ENCODE measurements around the gene TFF1. TPM values are rescaled to one million over a fixed set of nuclear protein-coding genes. Genes with fewer than 3 reads are reported as not detected.

The TFF1 gene
- total and polyA plus RNA-seq, 2 of the 4 experiments (the other 2 are of a cell fraction), result not detected

GRCh38 chr21:42319376-42319775, 47.0 kb downstream of the TFF1 start:
- ATAC-seq (ENCODE audit: low read depth) (no peak), DNase-seq (no peak)
- POLR2A ChIA-PET (ENCODE audit: unreplicated experiment), result no interaction called here
- Histone ChIP-seq H3K4me3 (ENCODE audit: insufficient read depth, low read depth, low read length) (no peak overlapping the region), H3K79me1 (ENCODE audit: low read depth in 1 of 2, low read length in 2 of 2) (no peaks in the 10 kb centered on the region), H2AK9ac (replicated peaks; ENCODE audit: low read depth, low read length, poor library complexity) (no peak overlapping the region), H2BK120ac (ENCODE audit: low read depth, low read length) (no peak overlapping the region), H4K8ac (ENCODE audit: low read depth in 2 of 2, low read length in 2 of 2) (no peak overlapping the region), H3K9ac (ENCODE audit: low read depth, low read length) (no peak overlapping the region), H3K4ac (ENCODE audit: low read depth, low read length) (no peak overlapping the region), H3K9me3 (ENCODE audit: control insufficient read depth, insufficient read depth, low read length) (no peaks in the 10 kb centered on the region), H4K20me1 (ENCODE audit: insufficient read depth, low read length) (no peaks in the 10 kb centered on the region; the same call in 1 of the 2 replicates), H2BK15ac (ENCODE audit: low read depth, low read length) (no peak overlapping the region), H3K56ac (ENCODE audit: extremely low read depth, insufficient read depth, low read length) (no peak overlapping the region), H3K14ac (replicated peaks; ENCODE audit: low read depth, low read length) (no peak overlapping the region), H2BK20ac (ENCODE audit: low read depth, low read length) (no peak overlapping the region), H3K27me3 (ENCODE audit: control insufficient read depth, insufficient read depth, low read length) (peaks cover 35% of the 10 kb centered on the region), H4K91ac (ENCODE audit: insufficient read depth, low read depth, low read length) (no peak overlapping the region), H3K18ac (ENCODE audit: low read depth, low read length) (no peak overlapping the region), H3K36me3 (ENCODE audit: control insufficient read depth, insufficient read depth, low read length) (no peaks in the 10 kb centered on the region), H3K4me2 (ENCODE audit: low read depth, low read length) (no peak overlapping the region), H3K4me1 (ENCODE audit: control insufficient read depth, insufficient read depth, low read length) (no peaks in the 10 kb centered on the region), H2AK5ac (ENCODE audit: low read depth, low read length) (no peak overlapping the region), H2BK5ac (ENCODE audit: low read depth, low read length, poor library complexity, severe bottlenecking) (no peak overlapping the region), H3K27ac (ENCODE audit: insufficient read depth, low read length) (no peak overlapping the region), H2AFZ (replicated peaks; ENCODE audit: low read length, poor library complexity) (no peak overlapping the region), H3K9me1 (ENCODE audit: insufficient read depth, low read length) (no peaks in the 10 kb centered on the region), H4K5ac (ENCODE audit: low read depth, low read length) (no peak overlapping the region), H3K23ac (ENCODE audit: low read depth, low read length) (no peak overlapping the region)
- CTCF ChIA-PET, result no interaction called here
- in situ Hi-C loops (cut with MboI; ENCODE audit: low sequenced_read_pairs) (no loop called here), intact Hi-C loops (cut with micrococcal nuclease) (no loop called here), dilution Hi-C loops (cut with HindIII; ENCODE audit: low sequenced_read_pairs, unreplicated experiment) (no loop called here)
- BruUV-seq (replicated peaks), result no TSS peak
- WGBS, 2 experiments (ENCODE audit: extremely low coverage in 2 of 2, insufficient read length in 1 of 2), result 57% methylated on average over 2 of the region's 10 CpGs; no CpG with 5 or more reads in 1 of the 2 experiments
- TF ChIP-seq RFX5 (IDR thresholded peaks at IDR 0.05; ENCODE audit: low read depth, low read length) (no peak), BHLHE40 (IDR thresholded peaks at IDR 0.05; ENCODE audit: low read depth, low read length) (no peak), MAFK (IDR thresholded peaks at IDR 0.05; ENCODE audit: low read depth, low read length) (no peak), NFE2L2 (IDR thresholded peaks at IDR 0.05; ENCODE audit: low read depth, low read length) (no peak), USF2 (IDR thresholded peaks at IDR 0.05; ENCODE audit: low read depth, low read length) (no peak), RAD21 (IDR thresholded peaks at IDR 0.05; ENCODE audit: low read length) (no peak)
